Measurements from ENCODE around the gene CTTN. TPM values are rescaled to one million over a fixed set of nuclear protein-coding genes. Genes with fewer than 3 reads are reported as not detected.

The CTTN gene
- total and polyA plus RNA-seq, 2 of the 13 experiments (the other 11 are each of a cell fraction or from before 2014, with no cell fraction given): 84.4 to 114 TPM

DNA sequence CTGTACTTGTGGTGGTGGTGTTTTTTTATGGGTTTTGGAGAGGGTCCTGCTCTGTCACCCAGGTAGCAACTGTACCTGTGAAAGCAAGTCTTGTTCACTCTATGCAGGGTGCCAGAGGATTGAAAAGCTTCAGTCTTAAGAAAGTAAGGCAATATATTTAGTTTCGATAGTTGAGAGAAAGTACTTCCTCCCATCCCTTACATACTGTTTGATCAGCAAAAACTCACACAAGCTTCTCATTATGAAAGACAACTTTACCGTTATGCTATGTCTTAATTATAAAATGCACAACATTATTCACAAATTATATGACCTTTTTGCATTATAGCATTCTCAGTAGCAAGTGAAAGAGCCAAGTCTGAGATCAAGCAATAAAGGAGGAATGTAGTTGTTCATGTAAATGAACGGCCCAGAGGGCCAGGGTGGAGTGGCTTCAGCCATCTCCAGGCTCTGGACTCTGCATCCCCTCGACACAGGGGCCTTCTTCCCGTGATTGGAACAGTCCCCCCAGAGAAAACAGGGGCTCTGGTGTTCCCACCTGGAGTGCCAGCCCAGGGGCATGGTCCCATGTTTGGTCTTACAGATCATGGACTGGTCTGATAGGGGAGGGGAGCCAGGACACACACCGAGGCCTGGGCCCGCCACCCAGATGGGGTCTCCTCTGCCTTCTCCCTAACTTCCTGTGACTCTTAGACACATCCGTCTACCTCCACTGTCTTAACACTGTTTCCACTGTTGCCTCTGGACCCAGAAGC is 38.7 kb upstream of the CTTN start:
- no peak for ATAC-seq
- ChIA-PET POLR2A (no interaction called here), CTCF (ENCODE audit: low intra/inter-chr PET ratio, low total read pairs) (no interaction called here)
- Histone ChIP-seq H3K4me2 (ENCODE audit: low read depth, low read length) (no peak overlapping the region), H3K79me2 (ENCODE audit: insufficient read depth, low read length) (no peaks in the 10 kb centered on the region), H3K9me3 (ENCODE audit: low read length) (no peaks in the 10 kb centered on the region), H3K36me3 (replicated peaks in 1 of 2; ENCODE audit: control insufficient read depth in 1 of 2, insufficient read depth in 2 of 2, low read length in 2 of 2) (peaks cover 31 to 77% of the 10 kb centered on the region in 2 experiments; a peak in 4 of 5 replicates), H2AFZ (ENCODE audit: low read length) (no peak overlapping the region), H3K9ac (ENCODE audit: insufficient read depth, low read depth, low read length) (no peak overlapping the region), H3K27ac (ENCODE audit: extremely low read length, insufficient read depth, low read length) (no peak overlapping the region), H4K20me1 (ENCODE audit: insufficient read depth, low read length) (no peaks in the 10 kb centered on the region), H3K4me3 (replicated peaks in 1 of 3; ENCODE audit: insufficient read depth in 1 of 3, low read depth in 2 of 3, low read length in 3 of 3) (no peak overlapping the region), H3K4me1 (ENCODE audit: insufficient read depth, low read length) (no peaks in the 10 kb centered on the region), H3K27me3 (ENCODE audit: control insufficient read depth in 1 of 2, insufficient read depth in 2 of 2, low read length in 2 of 2) (no peaks in the 10 kb centered on the region)
- FAIRE-seq: no peak
- 95% methylated on average over 7 of the region's 8 CpGs for WGBS (ENCODE audit: low lambda C conversion rate)
- intact Hi-C loops (cut with micrococcal nuclease; ENCODE audit: unreplicated experiment) (no loop called here), in situ Hi-C loops (cut with HindIII; ENCODE audit: extremely low pct_ligation_motif_present, low pct_unique_long_range_greater_than_20kb) (no loop called here)
- TF ChIP-seq MAFK (conservative IDR thresholded peaks at IDR 0.05 in 1 of 2, IDR thresholded peaks at IDR 0.05 in 1 of 2; ENCODE audit: low read length in 2 of 2) (peak; percentile 40 to 59; a peak in 3 of 4 replicates), CCDC6 (CRISPR knock-in tag; IDR thresholded peaks at IDR 0.05) (no peak), ZNF12 (CRISPR knock-in tag; IDR thresholded peaks at IDR 0.05) (no peak), HOXA7 (CRISPR knock-in tag; IDR thresholded peaks at IDR 0.05) (no peak)
- BruUV-seq (replicated peaks): no TSS peak
- no peak for DNase-seq (ENCODE audit: low spot score)

DNA sequence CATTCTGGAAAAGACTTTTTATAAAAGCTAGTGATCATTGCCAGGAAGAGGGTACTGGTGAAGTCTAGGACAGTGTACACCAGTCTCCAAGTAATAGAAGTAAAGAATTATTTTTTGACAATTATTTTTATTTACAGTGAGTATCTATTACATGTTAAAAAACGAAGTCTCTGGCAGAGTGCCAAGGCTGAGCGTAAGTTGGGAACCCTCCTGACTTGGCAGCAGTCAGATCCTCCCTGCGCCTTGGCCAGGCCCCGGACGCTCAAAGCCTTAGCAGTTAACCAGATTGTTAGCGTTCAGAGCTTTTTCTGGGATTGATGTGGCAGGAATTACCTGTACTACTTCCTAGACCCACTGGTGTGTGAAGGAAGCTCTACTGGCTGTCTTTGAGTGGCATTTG is 38.1 kb upstream of the CTTN start:
- no peak overlapping the region for H2AFZ ChIP-seq (ENCODE audit: low read length)
- ChIA-PET CTCF (ENCODE audit: low intra/inter-chr PET ratio, low total read pairs) (no interaction called here), POLR2A (no interaction called here)
- H3K36me3 ChIP-seq (replicated peaks in 1 of 2; ENCODE audit: control insufficient read depth in 1 of 2, insufficient read depth in 2 of 2, low read length in 2 of 2): peaks cover 32 to 77% of the 10 kb centered on the region in 2 experiments
- WGBS (ENCODE audit: low lambda C conversion rate): 100% methylated on average over 6 of the region's 6 CpGs
- no peak overlapping the region for H3K4me2 ChIP-seq (ENCODE audit: low read depth, low read length)
- no peak for ATAC-seq
- no peak for DNase-seq (ENCODE audit: low spot score)
- no peak overlapping the region for H3K27ac ChIP-seq (ENCODE audit: extremely low read length, insufficient read depth, low read length)
- intact Hi-C loops (cut with micrococcal nuclease; ENCODE audit: unreplicated experiment): no loop called here
- in situ Hi-C loops (cut with HindIII; ENCODE audit: extremely low pct_ligation_motif_present, low pct_unique_long_range_greater_than_20kb): no loop called here
- BruUV-seq (replicated peaks): no TSS peak
- H3K4me1 ChIP-seq (ENCODE audit: insufficient read depth, low read length): no peaks in the 10 kb centered on the region
- H3K9me3 ChIP-seq (ENCODE audit: low read length): no peaks in the 10 kb centered on the region
- TF ChIP-seq, protein P1, sequence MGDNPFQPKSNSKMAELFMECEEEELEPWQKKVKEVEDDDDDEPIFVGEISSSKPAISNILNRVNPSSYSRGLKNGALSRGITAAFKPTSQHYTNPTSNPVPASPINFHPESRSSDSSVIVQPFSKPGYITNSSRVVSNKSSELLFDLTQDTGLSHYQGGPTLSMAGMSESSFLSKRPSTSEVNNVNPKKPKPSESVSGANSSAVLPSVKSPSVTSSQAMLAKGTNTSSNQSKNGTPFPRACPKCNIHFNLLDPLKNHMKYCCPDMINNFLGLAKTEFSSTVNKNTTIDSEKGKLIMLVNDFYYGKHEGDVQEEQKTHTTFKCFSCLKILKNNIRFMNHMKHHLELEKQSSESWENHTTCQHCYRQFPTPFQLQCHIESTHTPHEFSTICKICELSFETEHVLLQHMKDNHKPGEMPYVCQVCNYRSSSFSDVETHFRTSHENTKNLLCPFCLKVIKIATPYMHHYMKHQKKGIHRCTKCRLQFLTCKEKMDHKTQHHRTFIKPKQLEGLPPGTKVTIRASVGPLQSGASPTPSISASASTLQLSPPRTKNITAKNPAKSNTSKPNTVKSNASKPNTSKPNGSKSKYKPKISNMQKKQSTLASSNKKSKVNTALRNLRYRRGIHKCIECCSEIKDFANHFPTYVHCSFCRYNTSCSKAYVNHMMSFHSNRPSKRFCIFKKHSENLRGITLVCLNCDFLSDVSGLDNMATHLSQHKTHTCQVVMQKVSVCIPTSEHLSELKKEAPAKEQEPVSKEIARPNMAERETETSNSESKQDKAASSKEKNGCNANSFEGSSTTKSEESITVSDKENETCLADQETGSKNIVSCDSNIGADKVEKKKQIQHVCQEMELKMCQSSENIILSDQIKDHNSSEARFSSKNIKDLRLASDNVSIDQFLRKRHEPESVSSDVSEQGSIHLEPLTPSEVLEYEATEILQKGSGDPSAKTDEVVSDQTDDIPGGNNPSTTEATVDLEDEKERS (CRISPR knock-in tag; IDR thresholded peaks at IDR 0.05): no peak
- TF ChIP-seq ZBTB38 (CRISPR knock-in tag; IDR thresholded peaks at IDR 0.05): no peak
- peak; percentile 53; the same call in 1 of the 2 replicates for TF ChIP-seq LCORL (IDR thresholded peaks at IDR 0.05)
- no peak for TF ChIP-seq LCORL (CRISPR knock-in tag; IDR thresholded peaks at IDR 0.05)
- TF ChIP-seq RXRB (CRISPR knock-in tag; IDR thresholded peaks at IDR 0.05; ENCODE audit: borderline replicate concordance): no peak
- no peaks in the 10 kb centered on the region for H4K20me1 ChIP-seq (ENCODE audit: insufficient read depth, low read length)
- H3K4me3 ChIP-seq (replicated peaks in 1 of 3; ENCODE audit: insufficient read depth in 1 of 3, low read depth in 2 of 3, low read length in 3 of 3): no peak overlapping the region
- H3K9ac ChIP-seq (ENCODE audit: insufficient read depth, low read depth, low read length): no peak overlapping the region
- no peaks in the 10 kb centered on the region for H3K27me3 ChIP-seq (ENCODE audit: control insufficient read depth in 1 of 2, insufficient read depth in 2 of 2, low read length in 2 of 2)
- FAIRE-seq: no peak
- no peaks in the 10 kb centered on the region for H3K79me2 ChIP-seq (ENCODE audit: insufficient read depth, low read length)

All from HepG2 (cell line).